ENCODE results near the gene SLC40A1.

DNA sequence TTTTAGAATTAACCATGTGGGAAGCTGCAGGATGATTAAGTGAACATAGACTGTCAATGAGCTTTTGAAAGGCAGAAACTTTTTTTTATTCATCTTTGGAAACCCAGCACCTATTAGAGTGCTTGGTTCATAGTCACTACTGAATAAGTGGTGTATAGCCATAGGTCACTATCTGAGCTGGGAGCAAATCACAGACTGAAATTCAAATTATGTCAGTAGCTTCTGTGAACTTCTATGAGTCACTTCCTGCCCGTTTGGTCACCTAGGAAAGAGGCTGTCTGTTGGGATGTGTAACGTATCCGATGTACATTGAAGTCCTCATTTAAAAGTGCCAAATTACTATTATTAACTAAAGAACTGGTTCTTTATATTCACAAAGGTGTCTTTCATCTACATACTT, 20.5 kb upstream of the SLC40A1 start:
- TF ChIP-seq, protein P1, sequence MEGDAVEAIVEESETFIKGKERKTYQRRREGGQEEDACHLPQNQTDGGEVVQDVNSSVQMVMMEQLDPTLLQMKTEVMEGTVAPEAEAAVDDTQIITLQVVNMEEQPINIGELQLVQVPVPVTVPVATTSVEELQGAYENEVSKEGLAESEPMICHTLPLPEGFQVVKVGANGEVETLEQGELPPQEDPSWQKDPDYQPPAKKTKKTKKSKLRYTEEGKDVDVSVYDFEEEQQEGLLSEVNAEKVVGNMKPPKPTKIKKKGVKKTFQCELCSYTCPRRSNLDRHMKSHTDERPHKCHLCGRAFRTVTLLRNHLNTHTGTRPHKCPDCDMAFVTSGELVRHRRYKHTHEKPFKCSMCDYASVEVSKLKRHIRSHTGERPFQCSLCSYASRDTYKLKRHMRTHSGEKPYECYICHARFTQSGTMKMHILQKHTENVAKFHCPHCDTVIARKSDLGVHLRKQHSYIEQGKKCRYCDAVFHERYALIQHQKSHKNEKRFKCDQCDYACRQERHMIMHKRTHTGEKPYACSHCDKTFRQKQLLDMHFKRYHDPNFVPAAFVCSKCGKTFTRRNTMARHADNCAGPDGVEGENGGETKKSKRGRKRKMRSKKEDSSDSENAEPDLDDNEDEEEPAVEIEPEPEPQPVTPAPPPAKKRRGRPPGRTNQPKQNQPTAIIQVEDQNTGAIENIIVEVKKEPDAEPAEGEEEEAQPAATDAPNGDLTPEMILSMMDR (IDR thresholded peaks at IDR 0.05), result no peak
- no peak for TF ChIP-seq POLR2A (IDR thresholded peaks at IDR 0.05)
